ENCODE data around the gene MIB2. TPM values are rescaled to one million over a fixed set of nuclear protein-coding genes. Genes with fewer than 3 reads are reported as not detected.

Gene MIB2
- total RNA-seq, 4 donors from 2014 or later, result 94.2 to 346 (median 224) TPM

DNA sequence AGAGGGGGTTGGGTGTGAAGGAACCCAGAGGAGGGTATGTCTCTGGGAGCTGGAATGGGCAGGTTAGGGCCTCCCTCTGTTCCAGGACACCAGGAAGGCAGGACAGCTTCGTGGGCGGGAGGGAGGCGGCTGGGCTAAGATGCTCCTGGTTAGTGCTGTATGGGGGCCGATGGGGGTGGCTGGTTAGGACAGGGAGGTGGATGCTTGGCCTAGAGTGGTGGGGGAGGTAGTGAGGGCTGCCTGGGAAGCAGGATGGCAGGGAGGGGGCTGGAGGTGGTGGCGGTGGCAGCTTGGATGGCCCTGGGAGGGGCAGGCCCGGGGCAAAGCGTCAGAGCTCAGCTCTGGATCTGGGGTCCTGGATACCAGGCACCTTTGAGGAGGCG is 10.5 kb downstream of the MIB2 start:
- Histone ChIP-seq H3K36me3 (no peaks in the 10 kb centered on the region), H3K27me3 (peaks cover 13% of the 10 kb centered on the region), H3K27ac (no peak overlapping the region), H3K9me3 (no peaks in the 10 kb centered on the region), H3K4me1 (peaks cover 3 to 16% (median 14%) of the 10 kb centered on the region in 4 donors), H3K4me3 (no peak overlapping the region)
- DNase-seq, result no peak
- TF ChIP-seq POLR2A (IDR thresholded peaks at IDR 0.05) (no peak), EP300 (IDR thresholded peaks at IDR 0.05; ENCODE audit: low read depth) (no peak), POLR2AphosphoS5 (IDR thresholded peaks at IDR 0.05) (no peak)
- TF ChIP-seq, protein P1, sequence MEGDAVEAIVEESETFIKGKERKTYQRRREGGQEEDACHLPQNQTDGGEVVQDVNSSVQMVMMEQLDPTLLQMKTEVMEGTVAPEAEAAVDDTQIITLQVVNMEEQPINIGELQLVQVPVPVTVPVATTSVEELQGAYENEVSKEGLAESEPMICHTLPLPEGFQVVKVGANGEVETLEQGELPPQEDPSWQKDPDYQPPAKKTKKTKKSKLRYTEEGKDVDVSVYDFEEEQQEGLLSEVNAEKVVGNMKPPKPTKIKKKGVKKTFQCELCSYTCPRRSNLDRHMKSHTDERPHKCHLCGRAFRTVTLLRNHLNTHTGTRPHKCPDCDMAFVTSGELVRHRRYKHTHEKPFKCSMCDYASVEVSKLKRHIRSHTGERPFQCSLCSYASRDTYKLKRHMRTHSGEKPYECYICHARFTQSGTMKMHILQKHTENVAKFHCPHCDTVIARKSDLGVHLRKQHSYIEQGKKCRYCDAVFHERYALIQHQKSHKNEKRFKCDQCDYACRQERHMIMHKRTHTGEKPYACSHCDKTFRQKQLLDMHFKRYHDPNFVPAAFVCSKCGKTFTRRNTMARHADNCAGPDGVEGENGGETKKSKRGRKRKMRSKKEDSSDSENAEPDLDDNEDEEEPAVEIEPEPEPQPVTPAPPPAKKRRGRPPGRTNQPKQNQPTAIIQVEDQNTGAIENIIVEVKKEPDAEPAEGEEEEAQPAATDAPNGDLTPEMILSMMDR (IDR thresholded peaks at IDR 0.05), result no peak
- intact Hi-C loops (cut with DNase I; ENCODE audit: low total_unique reads), result no loop called here
- WGBS, 2 donors (ENCODE audit: low coverage in 1 of 2), result 97% methylated on average over 8 of the region's 8 CpGs; no CpG with 5 or more reads in 1 of the 2 donors
- in situ Hi-C loops (cut with MboI; ENCODE audit: low pct_ligation_motif_present in 1 of 4, low pct_unique_long_range_greater_than_20kb in 1 of 4, low sequenced_read_pairs in 3 of 4), result no loop called here

DNA sequence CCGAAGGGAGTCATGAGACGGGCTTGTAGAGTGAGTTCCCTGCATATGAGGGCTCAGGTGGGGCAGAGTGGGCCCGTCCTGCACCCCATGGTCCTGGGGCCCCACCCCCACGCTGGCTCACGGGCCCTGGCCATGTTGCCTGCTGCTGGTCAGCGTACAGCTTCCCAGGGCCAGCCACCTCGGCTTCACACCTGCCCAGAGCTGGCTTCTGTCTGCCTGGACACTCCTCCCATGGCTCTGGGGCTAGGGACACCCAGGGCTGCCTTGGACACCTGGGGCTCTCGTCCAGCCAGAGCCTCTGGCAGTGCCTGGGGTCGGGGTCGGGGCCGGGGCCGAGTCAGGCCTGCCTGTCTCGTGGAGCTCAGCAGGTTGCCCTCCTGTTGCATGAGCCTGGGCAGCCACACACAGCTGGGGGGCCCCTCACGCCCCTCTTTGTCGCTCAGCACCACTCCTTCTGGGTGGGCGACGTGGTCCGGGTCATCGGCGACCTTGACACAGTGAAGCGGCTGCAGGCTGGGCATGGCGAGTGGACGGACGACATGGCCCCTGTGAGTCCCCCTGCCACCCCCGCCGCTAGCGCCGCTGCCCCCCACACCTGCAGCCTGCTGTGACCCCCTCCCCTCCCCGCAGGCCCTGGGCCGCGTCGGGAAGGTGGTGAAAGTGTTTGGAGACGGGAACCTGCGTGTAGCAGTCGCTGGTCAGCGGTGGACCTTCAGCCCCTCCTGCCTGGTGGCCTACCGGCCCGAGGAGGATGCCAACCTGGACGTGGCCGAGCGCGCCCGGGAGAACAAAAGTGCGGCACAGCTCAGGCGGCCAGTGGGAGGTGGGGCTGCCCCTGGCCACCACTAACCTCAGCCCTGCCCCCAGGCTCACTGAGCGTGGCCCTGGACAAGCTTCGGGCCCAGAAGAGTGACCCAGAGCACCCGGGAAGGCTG is 11.2 kb downstream of the MIB2 start:
- Histone ChIP-seq H3K4me1 (peaks cover 6 to 21% (median 20%) of the 10 kb centered on the region in 4 donors), H3K27me3 (peaks cover 20% of the 10 kb centered on the region), H3K9me3 (no peaks in the 10 kb centered on the region), H3K4me3 (no peak overlapping the region), H3K36me3 (no peaks in the 10 kb centered on the region), H3K27ac (peak overlapping the region; percentile 44 to 79 (median 73))
- DNase-seq, result no peak
- intact Hi-C loops (cut with DNase I; ENCODE audit: low total_unique reads) (no loop called here), in situ Hi-C loops (cut with MboI; ENCODE audit: low pct_ligation_motif_present in 1 of 4, low pct_unique_long_range_greater_than_20kb in 1 of 4, low sequenced_read_pairs in 3 of 4) (no loop called here)
- no peak for TF ChIP-seq EP300 (IDR thresholded peaks at IDR 0.05; ENCODE audit: low read depth)
- TF ChIP-seq, protein P1 (IDR thresholded peaks at IDR 0.05), result no peak
- WGBS, 2 donors (ENCODE audit: low coverage in 1 of 2), result 93% methylated on average over 41 of the region's 48 CpGs; no CpG with 5 or more reads in 1 of the 2 donors

DNA sequence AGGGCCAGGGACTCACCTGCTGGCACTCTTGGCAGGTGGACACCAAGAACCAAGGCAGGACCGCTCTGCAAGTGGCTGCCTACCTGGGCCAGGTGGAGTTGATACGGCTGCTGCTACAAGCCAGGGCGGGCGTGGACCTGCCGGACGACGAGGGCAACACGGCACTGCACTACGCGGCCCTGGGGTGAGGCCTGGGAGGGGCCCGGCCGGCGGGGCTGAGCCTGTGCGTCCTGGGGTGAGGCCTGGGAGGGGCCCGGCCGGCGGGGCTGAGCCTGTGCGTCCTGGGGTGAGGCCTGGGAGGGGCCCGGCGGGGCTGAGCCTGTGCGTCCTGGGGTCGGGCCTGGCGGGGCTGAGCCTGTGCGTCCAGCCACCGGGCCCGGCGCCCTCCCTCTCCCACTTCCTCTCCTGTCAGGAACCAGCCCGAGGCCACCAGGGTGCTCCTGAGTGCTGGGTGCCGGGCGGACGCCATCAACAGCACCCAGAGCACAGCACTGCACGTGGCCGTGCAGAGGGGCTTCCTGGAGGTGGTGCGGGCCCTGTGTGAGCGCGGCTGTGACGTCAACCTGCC is 12.0 kb downstream of the MIB2 start:
- in situ Hi-C loops (cut with MboI; ENCODE audit: low pct_ligation_motif_present in 1 of 4, low pct_unique_long_range_greater_than_20kb in 1 of 4, low sequenced_read_pairs in 3 of 4), result no loop called here
- peak overlapping the region in 1 of 4 donors; percentile 0 for H3K4me3 ChIP-seq

DNA sequence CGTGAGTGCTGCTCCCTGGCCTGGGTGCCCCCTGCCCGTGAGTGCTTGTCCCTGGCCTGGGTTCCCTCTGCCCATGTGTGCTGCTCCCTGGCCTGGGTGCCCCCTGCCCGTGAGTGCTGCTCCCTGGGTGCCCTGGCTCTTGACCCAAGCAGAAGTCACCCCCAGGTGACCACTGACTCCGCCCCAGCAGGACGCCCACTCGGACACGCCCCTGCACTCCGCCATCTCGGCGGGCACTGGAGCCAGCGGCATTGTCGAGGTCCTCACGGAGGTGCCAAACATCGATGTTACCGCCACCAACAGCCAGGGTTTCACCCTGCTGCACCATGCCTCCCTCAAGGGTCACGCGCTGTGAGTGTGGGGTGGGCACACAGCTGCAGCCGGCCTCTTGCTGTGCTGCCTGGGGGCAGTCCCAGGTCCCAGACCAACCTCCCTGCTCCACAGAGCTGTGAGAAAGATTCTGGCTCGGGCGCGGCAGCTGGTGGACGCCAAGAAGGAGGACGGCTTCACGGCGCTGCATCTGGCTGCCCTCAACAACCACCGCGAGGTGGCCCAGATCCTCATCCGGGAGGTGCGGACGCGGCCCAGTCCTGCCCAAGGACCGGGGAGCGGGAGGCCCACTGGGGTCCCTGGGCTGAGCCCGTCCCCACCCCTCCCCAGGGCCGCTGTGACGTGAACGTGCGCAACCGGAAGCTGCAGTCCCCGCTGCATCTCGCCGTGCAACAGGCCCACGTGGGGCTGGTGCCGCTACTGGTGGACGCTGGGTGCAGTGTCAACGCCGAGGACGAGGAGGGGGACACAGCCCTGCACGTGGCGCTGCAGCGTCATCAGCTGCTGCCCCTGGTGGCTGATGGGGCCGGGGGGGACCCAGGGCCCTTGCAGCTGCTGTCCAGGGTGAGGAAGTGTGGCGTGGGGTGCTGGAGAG is 12.8 kb downstream of the MIB2 start:
- Histone ChIP-seq H3K36me3 (no peaks in the 10 kb centered on the region), H3K9me3 (no peaks in the 10 kb centered on the region), H3K4me1 (peaks cover 6 to 29% (median 27%) of the 10 kb centered on the region in 4 donors), H3K27ac (peak overlapping the region in 3 of 4 donors; percentile 58 to 85 (median 64)), H3K27me3 (peaks cover 29% of the 10 kb centered on the region), H3K4me3 (peak overlapping the region in 1 of 4 donors; percentile 0)
- TF ChIP-seq POLR2AphosphoS5 (IDR thresholded peaks at IDR 0.05), result no peak
- TF ChIP-seq, protein P1 (IDR thresholded peaks at IDR 0.05), result no peak
- TF ChIP-seq EP300 (IDR thresholded peaks at IDR 0.05; ENCODE audit: low read depth), result no peak
- TF ChIP-seq POLR2A (IDR thresholded peaks at IDR 0.05), result no peak
- in situ Hi-C loops (cut with MboI; ENCODE audit: low pct_ligation_motif_present in 1 of 4, low pct_unique_long_range_greater_than_20kb in 1 of 4, low sequenced_read_pairs in 3 of 4), result no loop called here
- intact Hi-C loops (cut with DNase I; ENCODE audit: low total_unique reads), result no loop called here
- no peak for DNase-seq
- 92% methylated on average over 42 of the region's 53 CpGs; no CpG with 5 or more reads in 1 of the 2 donors for WGBS, 2 donors (ENCODE audit: low coverage in 1 of 2)

More for the DNA sequence above, 12.0 kb downstream of the MIB2 start:
- Histone ChIP-seq H3K27me3 (peaks cover 29% of the 10 kb centered on the region), H3K9me3 (no peaks in the 10 kb centered on the region), H3K4me1 (peaks cover 6 to 29% (median 27%) of the 10 kb centered on the region in 4 donors), H3K27ac (peak overlapping the region; percentile 44 to 79 (median 73)), H3K36me3 (no peaks in the 10 kb centered on the region)
- TF ChIP-seq POLR2A (IDR thresholded peaks at IDR 0.05) (peak; percentile 69), EP300 (IDR thresholded peaks at IDR 0.05; ENCODE audit: low read depth) (no peak), POLR2AphosphoS5 (IDR thresholded peaks at IDR 0.05) (peak; percentile 38 to 87 (median 82))
- 39% methylated on average over 29 of the region's 37 CpGs; no CpG with 5 or more reads in 1 of the 2 donors for WGBS, 2 donors (ENCODE audit: low coverage in 1 of 2)
- intact Hi-C loops (cut with DNase I; ENCODE audit: low total_unique reads), result no loop called here
- DNase-seq, result peak; percentile 88

Data from transverse colon (tissue), 4 donors.